Ishikawa (cell line): ENCODE measurements around the gene IL1RAPL1.

ENCODE experiments used
- CEBPB ChIP-seq: IDR thresholded peaks from 2 replicates; pipeline ENCODE4 v1.6.1; 2012
- CREB1 ChIP-seq: IDR thresholded peaks from 2 replicates; pipeline ENCODE4 v1.6.1; 2012; ENCODE audit warnings: low read depth
- EGR1 ChIP-seq: IDR thresholded peaks from 2 replicates; pipeline ENCODE4 v1.6.1; 2012
- EP300 ChIP-seq: IDR thresholded peaks from 2 replicates; pipeline ENCODE4 v1.6.1; 2012; ENCODE audit warnings: borderline replicate concordance
- FOXM1 ChIP-seq: IDR thresholded peaks from 2 replicates; pipeline ENCODE4 v1.6.1; 2012; ENCODE audit warnings: low read depth, borderline replicate concordance
- NFIC ChIP-seq: IDR thresholded peaks from 2 replicates; pipeline ENCODE4 v1.6.1; 2012
- RAD21 ChIP-seq: IDR thresholded peaks from 2 replicates; pipeline ENCODE4 v1.6.1; 2012; ENCODE audit warnings: low read depth
- REST ChIP-seq: IDR thresholded peaks from 2 replicates; pipeline ENCODE4 v1.6.1; 2012; ENCODE audit warnings: low read depth, mild to moderate bottlenecking
- TAF1 ChIP-seq: IDR thresholded peaks from 2 replicates; pipeline ENCODE4 v1.6.1; 2012; ENCODE audit warnings: low read depth, mild to moderate bottlenecking
- TCF12 ChIP-seq: IDR thresholded peaks from 2 replicates; pipeline ENCODE4 v1.6.1; 2012; ENCODE audit warnings: low read depth
- TEAD4 ChIP-seq: IDR thresholded peaks from 2 replicates; pipeline ENCODE4 v1.6.1; 2012
- YY1 ChIP-seq: IDR thresholded peaks from 2 replicates; pipeline ENCODE4 v1.6.1; 2012; ENCODE audit warnings: low read depth
- TF ChIP-seq, protein P1 (sequence below): IDR thresholded peaks from 2 replicates; pipeline ENCODE4 v1.6.1; 2012

- TF ChIP-seq CEBPB (no peak), REST (no peak), EP300 (no peak), FOXM1 (no peak), TCF12 (no peak), CREB1 (no peak), TEAD4 (no peak), RAD21 (no peak), TAF1 (no peak), YY1 (no peak), EGR1 (no peak), NFIC (no peak)
- TF ChIP-seq, protein P1, sequence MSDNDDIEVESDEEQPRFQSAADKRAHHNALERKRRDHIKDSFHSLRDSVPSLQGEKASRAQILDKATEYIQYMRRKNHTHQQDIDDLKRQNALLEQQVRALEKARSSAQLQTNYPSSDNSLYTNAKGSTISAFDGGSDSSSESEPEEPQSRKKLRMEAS: no peak
These were observed 1.8 kb downstream of the IL1RAPL1 start for GRCh38 chrX:28589046-28589445.
